Stomach (tissue), 4 donors: ENCODE data around the gene TUFM.

Experiments used
- CTCF ChIP-seq, 7 experiments: fragments of 450-650 bp in 4 of 7; fragments of 200-600 bp in 3 of 7; sonication (generic) in 3 of 7; IDR thresholded peaks; one replicate each; pipeline ENCODE4 v1.5.1; 2016 to 2019; ENCODE audit warnings: antibody characterized with exemption in 7 of 7, control low read depth in 2 of 7, mild to moderate bottlenecking in 1 of 7
- POLR2AphosphoS5 ChIP-seq, 3 donors: sonication (generic); formaldehyde crosslinking; IDR thresholded peaks; one replicate each; pipeline ENCODE4 v1.6.1; 2016; ENCODE audit warnings: antibody characterized with exemption in 3 of 3

DNA sequence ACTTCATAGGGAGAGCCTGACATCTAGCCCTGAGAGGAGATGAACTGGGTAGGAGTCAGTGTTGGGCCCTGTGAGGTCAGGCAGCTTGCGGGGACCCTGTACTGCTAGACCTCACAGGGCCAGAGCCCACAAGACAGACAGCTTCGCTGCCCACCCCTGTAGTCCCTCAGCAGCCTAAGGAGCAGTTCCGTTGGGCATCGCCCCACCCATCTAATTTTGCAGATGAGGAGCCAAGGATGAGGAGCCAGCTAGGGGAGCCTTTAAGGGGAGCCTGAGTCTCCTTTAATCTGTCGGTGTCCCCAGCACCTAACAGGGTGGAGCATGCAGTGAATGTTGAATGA, 755 bp upstream of the TUFM start:
- TF ChIP-seq CTCF (IDR thresholded peaks at IDR 0.05) = no peak
- no peak for TF ChIP-seq POLR2AphosphoS5 (IDR thresholded peaks at IDR 0.05)
